SKM-1 (cell line): Measurements from ENCODE around the gene CAPN8.
A peak's percentile ranks its signal among the peaks of the same experiment; 100 is the strongest.

Experiments
- DNase-seq: peaks from one replicate; lab custom pipeline; 2025; ENCODE audit not compliant: unreplicated experiment; lab: John Stamatoyannopoulos, UW

Gene CAPN8

GRCh38 chr1:223702735-223703667, 37.5 kb upstream of the CAPN8 start:
- no peak for DNase-seq

- no peak for DNase-seq
Measured at GRCh38 chr1:223700942-223701637, 35.6 kb upstream of the CAPN8 start.

GRCh38 chr1:223700388-223700918, 35.0 kb upstream of the CAPN8 start:
- no peak for DNase-seq

GRCh38 chr1:223695941-223696340, 30.4 kb upstream of the CAPN8 start:
- DNase-seq = no peak

- DNase-seq = no peak
Measured at GRCh38 chr1:223695014-223695548, 29.6 kb upstream of the CAPN8 start.

- no peak for DNase-seq
Measured at GRCh38 chr1:223691121-223691520, 25.6 kb upstream of the CAPN8 start.

- DNase-seq = no peak
Measured at GRCh38 chr1:223684488-223684792, 18.9 kb upstream of the CAPN8 start.

GRCh38 chr1:223683586-223684487, 18.3 kb upstream of the CAPN8 start:
- no peak for DNase-seq

- no peak for DNase-seq
Measured at GRCh38 chr1:223682502-223682901, 17.0 kb upstream of the CAPN8 start.

GRCh38 chr1:223680188-223680587, 14.7 kb upstream of the CAPN8 start:
- DNase-seq = no peak

- peak; percentile 72 for DNase-seq
Measured at GRCh38 chr1:223678841-223679240, 13.3 kb upstream of the CAPN8 start.

- DNase-seq = no peak
Measured at GRCh38 chr1:223674119-223674890, 8.8 kb upstream of the CAPN8 start.

GRCh38 chr1:223670458-223671159, 5.1 kb upstream of the CAPN8 start:
- peak; percentile 29 for DNase-seq

- DNase-seq = no peak
Measured at GRCh38 chr1:223669003-223669795, 3.7 kb upstream of the CAPN8 start.

- DNase-seq = no peak
Measured at GRCh38 chr1:223667484-223668182, 2.1 kb upstream of the CAPN8 start.

- no peak for DNase-seq
Measured at GRCh38 chr1:223664106-223664505, 1.4 kb downstream of the CAPN8 start.

- peak; percentile 84 for DNase-seq
Measured at GRCh38 chr1:223662943-223663342, 2.6 kb downstream of the CAPN8 start.

GRCh38 chr1:223659711-223660110, 5.8 kb downstream of the CAPN8 start:
- no peak for DNase-seq
